Heart left ventricle (tissue), 16 donors: Measurements from ENCODE around the gene ZNF446. TPM values are rescaled to one million over a fixed set of nuclear protein-coding genes. Genes with fewer than 3 reads are reported as not detected.
A peak's percentile ranks its signal among the peaks of the same experiment; 100 is the strongest.

Experiments used
- ATAC-seq, 4 donors: fragments of 200-7000 bp; cut with Tn5 transposase; one replicate each; pipeline ENCODE4 v1.9.1; 2020 to 2022; ENCODE audit warnings: moderate library complexity in 4 of 4, mild to moderate bottlenecking in 3 of 4, moderate number of reproducible peaks in 1 of 4
- DNase-seq, 5 donors: peaks; one replicate each; pipeline ENCODE4 v3.0.0-alpha.2; 2020
- H3K27ac ChIP-seq, 12 donors: fragments of 200-600 bp; sonication (generic) in 4 of 12; one replicate each; pipeline versions ENCODE4 v1.5.0 to v1.8.0; 2016 to 2022; ENCODE audit warnings: mild to moderate bottlenecking in 2 of 12
- H3K27me3 ChIP-seq, 9 donors: fragments of 200-600 bp; sonication (generic) in 2 of 9; one replicate each; pipeline versions ENCODE4 v1.5.1 to v1.8.0; 2016 to 2022; ENCODE audit warnings: mild to moderate bottlenecking in 3 of 9
- H3K36me3 ChIP-seq, 9 donors: fragments of 200-600 bp; sonication (generic) in 2 of 9; one replicate each; pipeline versions ENCODE4 v1.5.0 to v1.8.0; 2018 to 2022; ENCODE audit warnings: mild to moderate bottlenecking in 2 of 9
- H3K4me1 ChIP-seq, 12 donors: fragments of 200-600 bp; sonication (generic) in 4 of 12; one replicate each; pipeline versions ENCODE4 v1.5.0 to v1.8.0; 2016 to 2022; ENCODE audit warnings: mild to moderate bottlenecking in 3 of 12
- H3K4me3 ChIP-seq, 12 donors: fragments of 200-600 bp; sonication (generic) in 4 of 12; one replicate each; pipeline versions ENCODE4 v1.5.0 to v1.8.0; 2017 to 2022; ENCODE audit warnings: mild to moderate bottlenecking in 9 of 12, moderate library complexity in 4 of 12
- H3K9me3 ChIP-seq, 12 donors: fragments of 200-600 bp; sonication (generic) in 4 of 12; one replicate each; pipeline versions ENCODE4 v1.5.0 to v1.8.0; 2016 to 2022; ENCODE audit warnings: mild to moderate bottlenecking in 1 of 12
- CTCF ChIP-seq, 12 donors: fragments of 200-600 bp; sonication (generic) in 4 of 12; IDR thresholded peaks; one replicate each; pipeline versions ENCODE4 v1.5.0 to v1.8.0; 2018 to 2022; ENCODE audit warnings: antibody characterized with exemption in 12 of 12, mild to moderate bottlenecking in 5 of 12
- POLR2A ChIP-seq, 2 donors: fragments of 450-650 bp; IDR thresholded peaks; one replicate each; pipeline ENCODE4 v1.6.1; 2017; ENCODE audit warnings: antibody characterized with exemption in 2 of 2, mild to moderate bottlenecking in 2 of 2, moderate library complexity in 2 of 2
- WGBS, 4 donors: extraction: QIAGEN DNeasy Blood & Tissue Kit in 2 of 4; methylation state at CpG; one replicate each; pipeline versions ENCODE4 v1.1.5 to v1.1.7; 2013 to 2018; 5-methylcytosine and 5-hydroxymethylcytosine counted together
- intact Hi-C, 10 donors: fragments of 100-400 bp; cut with DNase I; formaldehyde crosslinking; loops; one replicate each; pipeline versions ENCODE4 v1.11.1 to v1.14.2; 2022
- polyA plus RNA-seq, 2 donors: library from polyadenylated mRNA; stranded (reverse); fragments of 200-250 nt; gene quantifications; one replicate each; pipeline ENCODE4 v1.2.3, GENCODE V29; 2013
- total RNA-seq, 9 donors: library from RNA; depleted of rRNA in 2 of 9; stranded (reverse); fragments of >200 nt in 2 of 9; fragmentation: NEBNext Ultra II Directional in 3 of 9; extraction: Animal tissue kit (Norgen Biotek cat#: 25700) in 3 of 9; gene quantifications; one replicate each; pipeline versions ENCODE4 v1.1.0 to v1.2.4, GENCODE V29; 2016 to 2023
- donor health status: ischemic (EF 13 %, LVEDD 7.1; RV severe dilation, severe dysfunction).
- donor health status: healthy with polysubstance abuse.
- donor health status: DM: no; HTN: yes; CAD: no.
- donor health status: DM: no; HTN: no; CAD: no.
- donor health status: ischemic (EF 25% LVEDD 6.9; RV normal size, moderate dysfunction).
- donor health status: ischemic (EF 25% LVEDD 5.7; RV mildly dilated, moderate dysfunction).
- donor health status: healthy.
- donor health status: DM: yes; HTN: yes; CAD: no.
- donor health status: ischemic (EF 35%, LVEDD 5.7; RV mildly dilated, moderate dysfunction).
- donor health status: nonischemic (EF 11% LVEDD 7.7; RV severe dilation, severe dysfunction).
- donor health status: DM: yes; HTN: yes; CAD: no.
- donor health status: PGD.
- donor health status: ischemic (EF 29% LVEDD 5.4; RV normal size, mild dysfunction).
- donor health status: nonischemic (EF 23%, LVEDD 6.1; RV moderate dilation, normal function).

Gene ZNF446
- total and polyA plus RNA-seq, 11 donors, result 4.3 to 9.3 (median 6.0) TPM

- H3K27ac ChIP-seq, result peak overlapping the region in 1 of 12 donors; percentile 65
- H3K36me3 ChIP-seq, result peaks cover 0 to 16% (median 3%) of the 10 kb centered on the region in 9 donors
- intact Hi-C loops, result loop anchor here in 2 of 10 donors (1.0 kb wide), 1 partner anchor 11 kb away; the partner anchor contains the start of gene ZNF132 (in 2 of the 2)
- WGBS, 4 donors, result 6 to 8% (median 8%) methylated on average over 11 of the region's 11 CpGs
- peaks cover 0 to 10% (median 6%) of the 10 kb centered on the region in 12 donors for H3K4me1 ChIP-seq
- TF ChIP-seq POLR2A (IDR thresholded peaks at IDR 0.05) (no peak), CTCF (IDR thresholded peaks at IDR 0.05) (no peak)
- peaks cover 0 to 9% (median 0%) of the 10 kb centered on the region in 12 donors for H3K9me3 ChIP-seq
- ATAC-seq, result no peak
- no peak for DNase-seq
- peak overlapping the region; percentile 58 to 97 (median 85) for H3K4me3 ChIP-seq
- peaks cover 0 to 11% (median 0%) of the 10 kb centered on the region in 9 donors for H3K27me3 ChIP-seq
Measured at GRCh38 chr19:58450856-58451357, 25.2 kb upstream of the ZNF446 start.

- peak in 1 of 2 donors; percentile 80 for TF ChIP-seq POLR2A (IDR thresholded peaks at IDR 0.05)
- no peak for TF ChIP-seq CTCF (IDR thresholded peaks at IDR 0.05)
- Histone ChIP-seq H3K4me3 (peak within 1 kb of the TSS; percentile 58 to 97 (median 85)), H3K27ac (peak within 1 kb of the TSS in 10 of 12 donors; percentile 12 to 78 (median 62)), H3K36me3 (peaks cover 0 to 22% (median 4%) of the 10 kb centered on the region in 9 donors), H3K4me1 (peaks cover 0 to 10% (median 6%) of the 10 kb centered on the region in 12 donors), H3K27me3 (peaks cover 0 to 11% (median 0%) of the 10 kb centered on the region in 9 donors), H3K9me3 (peaks cover 0 to 9% (median 0%) of the 10 kb centered on the region in 12 donors)
- ATAC-seq (peak; percentile 94 to 100 (median 98)), DNase-seq (peak; percentile 95 to 98 (median 97))
- intact Hi-C loops, result loop anchor here in 2 of 10 donors (1.0 kb wide), 1 partner anchor 11 kb away; the partner anchor contains the start of gene ZNF132 (in 2 of the 2)
- WGBS, 4 donors, result 0 to 1% (median 0%) methylated on average over 24 to 79 of the region's 79 CpGs
Measured at GRCh38 chr19:58451358-58452101, 24.6 kb upstream of the ZNF446 start, which contains the start of gene ZNF324B. TSS of gene ZNF324B (plus strand) at chr19:58451622. CDS start at chr19:58453702, 2,080 bp downstream.

- intact Hi-C loops, result no loop called here
- no peak for DNase-seq
- Histone ChIP-seq H3K9me3 (peaks cover 0 to 5% (median 0%) of the 10 kb centered on the region in 12 donors), H3K36me3 (peaks cover 0 to 31% (median 13%) of the 10 kb centered on the region in 9 donors), H3K4me3 (no peak overlapping the region), H3K27ac (no peak overlapping the region), H3K27me3 (peaks cover 0 to 9% (median 0%) of the 10 kb centered on the region in 9 donors), H3K4me1 (peaks cover 0 to 10% (median 6%) of the 10 kb centered on the region in 12 donors)
- 88 to 100% (median 92%) methylated on average over 5 to 6 of the region's 6 CpGs for WGBS, 4 donors
- no peak for ATAC-seq
- TF ChIP-seq CTCF (IDR thresholded peaks at IDR 0.05) (no peak), POLR2A (IDR thresholded peaks at IDR 0.05) (no peak)
Measured at GRCh38 chr19:58453743-58454142, 22.4 kb upstream of the ZNF446 start.

- intact Hi-C loops, result no loop called here
- H3K36me3 ChIP-seq, result peaks cover 0 to 31% (median 13%) of the 10 kb centered on the region in 9 donors
- TF ChIP-seq POLR2A (IDR thresholded peaks at IDR 0.05), result no peak
- no peak for TF ChIP-seq CTCF (IDR thresholded peaks at IDR 0.05)
- H3K4me3 ChIP-seq, result no peak overlapping the region
- peaks cover 0 to 10% (median 6%) of the 10 kb centered on the region in 12 donors for H3K4me1 ChIP-seq
- DNase-seq (no peak), ATAC-seq (no peak)
- H3K9me3 ChIP-seq, result no peaks in the 10 kb centered on the region
- 94 to 100% (median 96%) methylated on average over 6 to 21 of the region's 21 CpGs for WGBS, 4 donors
- no peaks in the 10 kb centered on the region for H3K27me3 ChIP-seq
- H3K27ac ChIP-seq, result no peak overlapping the region
Measured at GRCh38 chr19:58455306-58455705, 20.8 kb upstream of the ZNF446 start.
